GM21786 (cell line): ENCODE data around the gene PIEZO2.
"Not testable (repeated sequence)": the region's sequence is repeated elsewhere in the genome, so short reads cannot be mapped to it uniquely, and the experiment has no call there.

Experiments used
- ATAC-seq: cut with Tn5 transposase; IDR thresholded peaks from one replicate; pipeline ENCODE4 v1.9.1; 2021; ENCODE audit not compliant: unreplicated experiment

The PIEZO2 gene

DNA sequence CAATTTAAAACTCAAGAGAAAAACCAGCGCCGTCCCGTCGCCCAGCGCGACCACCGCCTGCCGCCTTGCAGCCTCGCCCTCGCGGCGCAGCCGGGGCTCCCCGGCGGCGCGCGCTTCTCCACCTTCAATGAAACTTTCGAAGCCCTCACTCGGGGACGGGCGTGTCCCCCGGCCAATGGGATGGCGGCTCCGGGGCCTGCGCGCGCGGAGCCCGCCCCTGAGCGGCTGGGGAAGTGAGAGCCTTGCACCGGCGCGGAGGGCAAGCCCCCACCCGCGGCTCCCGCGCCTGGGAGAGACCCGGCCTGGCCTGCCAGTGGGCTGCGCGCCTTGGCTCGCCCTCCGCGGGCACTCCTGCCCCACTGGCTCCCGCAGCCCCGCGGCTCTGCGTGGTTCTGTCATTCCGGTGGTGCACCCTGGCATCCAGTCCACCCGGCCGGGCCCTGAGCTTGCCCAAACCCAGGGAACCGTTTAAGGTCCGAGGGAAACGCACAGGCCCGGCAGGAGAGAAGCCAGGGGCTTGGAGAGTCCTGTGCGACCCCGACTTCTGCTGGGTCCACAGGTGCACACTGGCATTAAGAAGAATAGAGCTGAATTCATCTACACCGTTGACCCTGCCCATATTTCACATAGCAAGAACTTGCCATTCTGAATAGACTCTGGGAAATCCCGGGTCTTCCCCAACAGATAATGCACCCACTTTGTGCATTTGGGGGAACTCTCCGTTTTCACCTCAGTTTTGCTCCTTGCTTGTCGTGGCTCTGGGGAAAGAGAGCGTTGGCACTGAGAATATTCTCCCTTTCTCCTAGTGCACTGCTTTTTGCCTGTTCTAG is at the start of gene PIEZO2:
Gene PIEZO2, minus strand, starts transcription at position 129 of the 830 bp plus-strand sequence. CDS start 981 bp downstream, outside the sequence.
- peak; percentile 80 for ATAC-seq

DNA sequence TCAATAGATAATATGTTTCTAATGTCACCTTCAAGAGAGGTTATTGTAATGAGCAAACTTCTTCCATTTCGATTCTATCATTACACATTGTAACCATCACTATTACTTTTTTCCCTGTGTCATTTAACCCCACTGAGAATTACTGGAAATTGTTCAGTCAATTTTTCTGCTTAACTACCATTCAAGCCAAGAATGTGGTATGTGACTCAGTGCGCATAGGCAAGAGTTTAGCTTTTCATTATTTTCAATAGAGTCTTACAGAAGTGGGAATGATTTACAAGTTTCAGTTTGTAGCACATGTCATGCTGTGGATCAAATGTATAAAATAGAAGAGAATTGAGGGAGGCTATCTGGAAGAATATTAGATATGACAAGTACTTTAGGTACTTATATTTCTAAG is 34.3 kb upstream of the PIEZO2 start:
- ATAC-seq, result no peak

DNA sequence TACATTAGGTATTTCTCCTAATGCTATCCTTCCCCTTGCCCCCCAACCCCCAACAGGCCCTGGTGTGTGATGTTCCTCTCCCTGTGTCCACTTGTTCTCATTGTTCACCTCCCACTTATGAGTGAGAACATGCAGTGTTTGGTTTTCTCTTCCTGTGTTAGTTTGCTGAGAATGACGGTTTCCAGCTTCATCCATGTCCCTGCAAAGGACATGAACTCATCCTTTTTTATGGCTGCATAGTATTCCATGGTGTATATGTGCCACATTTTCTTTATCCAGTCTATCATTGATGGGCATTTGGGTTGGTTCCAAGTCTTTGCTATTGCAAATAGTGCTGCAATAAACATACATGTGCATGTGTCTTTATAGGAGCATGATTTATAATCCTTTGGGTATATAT is 32.3 kb upstream of the PIEZO2 start:
- not testable (repeated sequence) for ATAC-seq

DNA sequence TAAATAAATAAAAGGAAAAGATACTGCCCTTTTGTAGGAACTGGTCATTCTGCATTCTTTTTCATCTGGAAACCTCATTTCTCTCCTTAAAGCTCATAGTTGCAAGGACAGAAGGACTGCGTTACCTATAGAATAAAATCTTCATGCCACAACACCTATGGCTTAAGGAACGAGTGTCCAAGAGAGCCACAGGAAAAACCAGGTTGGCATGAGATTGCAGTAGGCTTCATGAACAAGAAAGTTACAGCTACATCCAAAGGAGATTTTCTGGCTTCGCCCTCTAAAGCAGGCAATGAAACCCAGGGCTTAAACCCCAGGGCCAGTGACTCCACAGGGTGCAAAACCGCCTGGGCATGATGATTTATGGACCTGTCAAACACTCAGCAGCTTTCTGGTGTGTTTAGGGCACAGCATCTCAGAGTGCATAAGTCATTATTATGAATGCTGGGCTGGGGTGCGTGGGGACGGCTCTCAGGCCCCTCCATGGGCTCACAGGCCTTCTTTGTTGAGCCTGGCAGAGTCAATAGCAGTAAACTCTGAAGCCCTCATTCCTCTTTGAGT is 30.7 kb upstream of the PIEZO2 start:
- no peak for ATAC-seq

DNA sequence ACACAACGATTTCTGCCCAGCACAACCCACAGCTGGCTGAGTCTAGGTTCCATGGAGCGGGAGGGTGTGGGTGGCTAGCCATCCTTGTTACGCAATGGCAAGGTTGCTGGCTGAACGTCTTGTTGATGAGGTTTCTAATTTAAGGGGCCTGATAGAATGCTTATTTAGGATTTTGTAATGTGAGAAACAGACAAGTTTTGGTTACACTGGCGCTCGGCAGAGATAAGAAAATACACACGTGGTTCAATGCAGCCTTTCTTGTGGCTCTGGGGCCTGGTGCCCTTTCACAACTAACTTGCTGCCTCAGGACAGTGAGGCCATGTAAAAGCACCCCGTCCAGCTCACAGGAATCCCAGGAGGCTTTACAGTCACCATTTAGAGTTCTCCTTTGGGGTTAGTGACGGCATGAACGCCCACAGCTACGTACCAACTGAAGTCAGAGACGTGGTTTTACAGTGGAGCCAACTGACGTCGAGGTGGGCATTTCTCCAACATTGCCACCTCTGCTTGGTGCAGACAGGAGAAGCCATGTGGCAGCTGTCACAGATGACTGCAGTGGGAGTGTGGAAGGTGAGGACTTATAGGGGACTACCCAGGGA is 29.7 kb upstream of the PIEZO2 start:
- no peak for ATAC-seq

DNA sequence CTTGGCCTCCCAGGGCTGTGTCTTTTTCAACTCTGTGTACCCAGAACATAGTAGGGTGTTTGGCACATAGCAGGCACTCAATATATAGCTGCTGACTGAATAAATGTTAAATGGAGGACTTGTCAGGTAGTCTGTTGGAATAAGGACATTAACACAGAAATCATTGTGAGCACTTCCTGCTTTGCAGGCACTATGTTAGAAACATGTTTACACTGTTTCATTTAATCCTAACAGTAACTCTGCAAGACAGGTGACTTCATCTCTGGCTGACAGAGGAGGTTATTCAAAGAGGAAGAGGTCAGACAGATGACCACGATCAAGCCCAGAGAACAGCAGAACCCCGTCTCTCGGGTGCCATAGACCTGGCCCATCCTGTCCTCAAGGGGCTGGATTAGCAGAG is 28.0 kb upstream of the PIEZO2 start:
- no peak for ATAC-seq

DNA sequence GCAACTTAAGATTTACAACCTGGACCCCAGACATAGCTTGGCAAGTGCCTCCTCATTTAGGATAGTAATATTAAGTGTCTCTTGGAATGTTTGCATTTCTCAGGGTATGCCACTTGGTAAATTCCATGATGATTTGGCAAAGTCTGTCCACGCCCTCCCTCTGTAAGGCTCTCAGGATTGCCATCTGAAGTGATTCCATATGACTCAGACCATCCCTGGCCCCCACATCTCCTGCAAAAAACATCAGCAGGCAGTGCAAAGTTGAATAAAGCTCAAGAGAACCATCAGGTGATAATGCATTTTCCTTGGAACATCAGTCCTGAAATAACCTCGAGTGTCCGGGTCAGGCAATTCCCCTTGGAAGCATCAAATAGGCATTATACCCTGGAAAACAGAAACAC is 27.1 kb upstream of the PIEZO2 start:
- no peak for ATAC-seq

DNA sequence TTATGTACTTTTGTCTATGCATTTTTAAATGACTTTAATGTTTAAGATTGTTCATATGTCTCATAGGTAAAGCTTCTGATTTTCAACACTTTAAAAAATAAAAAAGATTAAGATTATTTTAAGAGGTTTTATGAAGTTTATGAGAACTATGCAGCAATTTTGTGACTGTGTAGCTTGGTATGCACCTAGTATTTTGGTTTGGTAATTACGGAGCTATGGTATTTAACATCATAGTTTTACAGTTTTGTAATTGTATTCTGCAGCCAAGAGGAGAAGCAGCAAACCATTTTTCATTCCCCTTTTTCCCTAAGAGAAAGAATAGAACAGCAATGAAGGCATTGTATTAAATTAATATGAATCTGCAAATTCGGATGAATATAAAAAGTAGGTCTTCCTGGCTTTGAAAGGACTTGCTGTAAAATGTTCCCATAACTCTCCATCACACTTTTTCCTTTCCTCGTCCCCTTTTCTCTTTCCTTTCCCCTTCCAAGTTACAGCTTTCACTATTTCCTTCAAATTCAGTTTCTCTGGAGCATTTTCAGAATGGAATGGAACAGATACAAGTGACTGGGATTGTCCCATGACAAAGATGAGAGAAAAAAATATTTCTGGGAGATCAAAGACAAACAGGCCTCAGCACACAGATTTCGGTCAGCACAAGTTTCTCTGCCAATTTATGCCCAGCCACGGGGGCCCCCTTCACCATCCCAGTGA is 26.1 kb upstream of the PIEZO2 start:
- ATAC-seq, result no peak

DNA sequence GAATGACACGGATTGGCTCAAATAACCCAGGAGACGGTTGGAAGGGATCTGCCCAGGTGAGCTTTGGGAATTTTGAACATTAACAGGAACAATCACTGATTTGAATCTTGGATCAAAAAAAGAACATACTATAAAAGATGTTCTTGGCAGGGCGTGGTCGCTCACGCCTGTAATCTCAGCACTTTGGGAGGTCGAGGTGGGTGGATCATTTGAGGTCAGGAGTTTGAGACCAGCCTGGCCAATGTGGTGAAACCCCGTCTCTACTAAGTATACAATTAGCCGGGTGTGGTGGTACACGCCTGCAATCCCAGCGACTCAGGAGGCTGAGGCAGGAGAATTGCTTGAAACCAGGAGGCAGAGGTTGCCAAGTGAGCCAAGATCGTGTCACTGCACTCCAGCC is 24.8 kb upstream of the PIEZO2 start:
- ATAC-seq, result not testable (repeated sequence)

DNA sequence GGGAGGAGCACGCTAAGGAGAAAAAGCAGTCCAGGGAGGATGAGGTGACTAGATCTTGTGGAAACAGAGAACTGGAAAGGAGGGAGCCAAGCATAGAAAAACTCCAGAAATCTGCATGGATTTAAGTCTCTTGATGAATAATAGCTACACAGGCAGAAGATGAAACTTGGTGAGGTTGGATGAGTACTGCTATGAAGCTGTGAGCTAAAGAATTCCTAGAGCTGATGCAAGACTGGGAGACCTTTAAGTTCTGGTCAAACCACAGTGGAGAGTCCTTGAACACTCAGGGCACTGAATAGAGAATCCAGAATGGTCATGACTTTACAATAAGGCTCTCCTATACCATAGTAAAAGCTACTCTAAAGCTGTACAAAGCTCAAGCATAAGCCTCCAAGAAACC is 18.4 kb upstream of the PIEZO2 start:
- no peak for ATAC-seq

DNA sequence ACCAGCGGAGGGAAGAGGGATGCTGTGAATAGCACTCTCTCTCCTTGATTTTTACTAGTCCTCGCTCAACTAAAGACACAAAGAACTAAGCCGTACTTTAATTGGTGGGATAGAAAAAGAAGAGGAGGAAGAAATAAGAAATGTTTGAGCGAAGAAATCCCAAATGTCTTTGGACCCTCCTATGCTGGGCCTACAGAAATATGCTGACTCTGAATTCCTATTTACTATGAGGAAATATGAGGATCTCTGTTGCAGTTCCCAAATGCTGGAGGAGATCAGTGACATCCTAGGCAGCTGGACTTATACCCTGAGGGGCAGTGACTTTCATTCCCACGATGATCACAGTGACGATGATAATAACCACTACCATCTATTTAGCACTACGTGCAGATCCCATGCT is 16.6 kb upstream of the PIEZO2 start:
- no peak for ATAC-seq

DNA sequence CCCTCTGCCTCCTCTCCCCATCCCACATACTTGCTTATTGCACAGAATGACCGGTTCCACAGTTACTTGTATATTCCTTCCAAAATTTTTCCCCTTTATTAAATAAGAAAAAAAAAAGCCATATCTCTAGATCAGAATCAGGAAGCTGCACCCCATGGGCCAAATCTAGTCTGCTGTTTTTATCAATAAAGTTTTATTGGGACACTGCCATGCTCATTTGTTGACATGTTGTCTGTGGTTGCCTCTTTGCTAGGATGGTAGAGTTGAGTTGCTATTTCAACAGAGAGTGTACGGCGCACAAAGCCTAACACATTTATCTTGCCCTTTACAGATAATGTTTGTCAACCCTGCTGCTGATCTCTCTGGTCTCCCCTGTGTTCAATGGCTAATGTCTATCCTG is 15.8 kb upstream of the PIEZO2 start:
- no peak for ATAC-seq

DNA sequence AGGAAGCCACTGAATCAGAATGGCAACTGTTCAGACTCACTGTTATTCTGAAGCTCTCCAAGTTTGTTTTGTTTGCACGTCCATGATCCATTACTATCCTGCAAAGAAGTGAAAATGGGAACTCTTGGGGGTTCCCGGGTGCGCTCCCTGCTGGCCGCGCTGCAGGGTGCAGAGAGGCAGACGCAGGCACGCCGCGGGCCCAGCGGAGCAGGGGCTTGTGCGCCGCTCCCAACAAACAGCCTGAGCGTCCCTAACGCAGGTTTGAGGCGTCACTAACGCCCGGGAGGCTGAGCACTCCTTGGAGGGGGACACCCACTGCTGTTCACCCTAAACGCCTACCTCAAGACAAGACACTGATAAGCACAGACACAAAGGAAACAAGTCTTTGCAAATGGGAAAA is 14.3 kb upstream of the PIEZO2 start:
- no peak for ATAC-seq

DNA sequence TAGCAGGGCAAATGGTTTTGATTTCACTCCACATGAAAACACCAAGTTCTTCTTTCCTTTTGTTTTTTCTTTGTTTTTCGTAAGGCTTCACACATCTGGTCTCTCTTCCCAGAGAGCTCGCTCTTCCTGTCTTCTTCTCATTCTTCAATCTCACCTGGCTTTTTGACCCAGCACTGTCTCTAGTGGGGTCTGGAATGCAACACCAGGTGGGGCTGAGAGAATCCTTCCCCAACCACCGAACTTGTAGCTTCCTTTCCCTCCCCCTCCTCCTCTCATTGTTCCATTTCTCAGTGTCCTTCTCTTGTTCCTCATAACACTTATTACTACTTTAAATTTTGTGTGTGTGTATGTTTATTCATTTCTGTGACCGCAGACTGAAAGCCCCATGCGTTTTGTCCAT is 13.5 kb upstream of the PIEZO2 start:
- no peak for ATAC-seq

DNA sequence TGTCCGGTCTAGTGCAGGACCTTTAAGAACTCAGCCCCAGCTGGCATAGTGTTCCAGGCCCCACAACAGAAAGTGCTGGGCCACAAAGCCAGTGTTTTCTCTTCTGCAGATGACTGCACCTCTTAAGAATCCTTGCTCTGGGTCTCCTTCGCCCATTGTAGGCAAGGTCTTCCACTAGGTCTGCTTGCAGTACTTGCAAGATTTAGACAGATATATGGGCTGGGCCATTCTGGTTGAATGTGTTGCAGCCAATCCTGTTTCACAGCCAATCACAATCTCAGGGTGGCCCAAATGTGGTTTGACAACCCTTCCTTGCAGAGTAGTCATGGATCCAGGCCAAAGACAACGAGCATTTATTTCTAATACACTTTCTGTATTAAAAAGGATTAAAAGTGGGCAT is 13.1 kb upstream of the PIEZO2 start:
- no peak for ATAC-seq

DNA sequence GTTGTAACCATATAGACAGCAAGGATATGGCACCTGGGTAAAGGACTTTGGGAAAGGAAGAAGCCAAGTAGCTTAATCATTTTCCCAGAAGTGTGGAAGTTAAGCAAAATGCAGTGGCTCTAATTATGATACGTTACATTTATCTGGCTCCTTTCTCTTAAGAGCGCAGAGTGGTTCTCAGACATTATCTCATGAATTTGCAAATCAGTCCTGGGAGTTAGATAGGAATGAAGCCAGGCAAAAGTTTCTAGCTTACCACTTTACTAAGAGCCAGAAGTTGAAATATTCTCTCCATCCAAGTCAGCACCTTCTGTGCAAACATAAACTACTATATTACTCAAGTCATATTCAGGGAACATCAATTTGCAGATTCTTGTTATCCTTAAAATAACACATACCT is 10.9 kb upstream of the PIEZO2 start:
- ATAC-seq, result no peak

DNA sequence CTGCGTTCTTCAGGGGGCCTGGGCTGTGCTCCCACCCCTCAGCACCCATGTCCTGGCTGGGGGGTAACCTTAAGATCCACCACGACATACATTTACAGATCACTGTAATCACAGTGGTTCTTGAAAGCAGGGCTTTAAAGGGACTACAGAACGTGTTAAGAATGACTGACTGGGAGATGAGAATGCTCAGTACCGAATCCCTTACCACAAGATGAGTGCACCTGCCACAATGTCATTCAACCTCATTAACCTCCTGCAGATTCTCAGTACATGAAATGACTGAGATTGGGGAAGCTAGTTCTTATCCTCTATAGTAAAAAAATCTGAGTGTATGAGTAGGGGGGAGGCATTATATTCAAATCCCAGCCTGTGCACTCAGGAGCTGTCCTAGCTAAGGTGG is 10.5 kb upstream of the PIEZO2 start:
- ATAC-seq, result no peak

DNA sequence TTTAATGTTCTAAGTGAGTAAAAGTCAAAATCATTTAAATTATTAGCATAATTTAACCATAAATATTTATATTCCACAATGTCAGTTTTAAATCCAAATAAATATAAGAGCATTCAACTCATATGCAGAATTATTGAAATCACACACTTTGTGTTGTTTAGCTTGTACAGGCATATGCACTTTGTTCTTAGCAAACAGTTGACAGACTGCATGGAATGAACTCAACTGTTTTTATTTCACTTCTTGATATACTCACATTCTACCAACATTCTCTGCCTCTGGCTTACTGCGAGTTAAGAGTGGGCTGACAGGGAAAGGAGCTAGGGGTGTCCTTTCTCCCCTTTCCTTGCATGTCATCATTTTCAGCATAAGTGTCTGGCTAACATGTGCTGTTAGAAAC is 7.6 kb upstream of the PIEZO2 start:
- ATAC-seq, result no peak

DNA sequence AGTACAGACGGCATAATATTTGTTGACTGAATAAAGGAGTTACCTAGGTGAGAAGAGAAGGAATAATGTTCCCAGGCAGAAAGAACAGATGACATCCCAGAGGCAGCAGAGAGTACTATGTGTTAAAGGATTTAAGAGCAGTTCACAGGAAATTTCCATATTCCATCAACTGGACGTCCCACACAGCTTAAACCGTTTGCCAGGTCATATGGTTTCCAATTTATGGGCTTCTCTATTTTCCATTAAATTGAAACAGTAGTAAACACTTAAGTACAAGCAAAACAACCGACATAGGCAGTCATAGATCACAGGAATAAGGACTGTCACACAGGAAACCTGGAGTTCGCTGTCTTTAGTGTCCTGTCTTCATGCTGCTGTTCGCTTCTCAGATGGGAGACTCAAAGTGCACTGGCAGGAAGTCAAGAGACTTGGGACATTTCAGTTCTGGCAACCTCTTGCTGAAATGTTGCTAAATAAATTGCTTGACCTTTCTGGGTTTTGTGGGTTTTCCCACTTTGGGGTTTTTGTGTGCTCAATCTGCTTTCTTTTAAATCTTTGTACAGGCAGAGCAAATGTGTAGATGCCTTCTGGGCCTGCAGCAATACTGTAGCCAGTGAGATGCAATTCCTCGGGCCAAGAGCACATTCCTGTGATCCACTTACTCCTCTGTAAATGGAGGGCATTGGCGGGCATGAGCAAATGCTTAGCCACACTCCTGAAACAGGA is 5.8 kb upstream of the PIEZO2 start:
- ATAC-seq, result no peak

DNA sequence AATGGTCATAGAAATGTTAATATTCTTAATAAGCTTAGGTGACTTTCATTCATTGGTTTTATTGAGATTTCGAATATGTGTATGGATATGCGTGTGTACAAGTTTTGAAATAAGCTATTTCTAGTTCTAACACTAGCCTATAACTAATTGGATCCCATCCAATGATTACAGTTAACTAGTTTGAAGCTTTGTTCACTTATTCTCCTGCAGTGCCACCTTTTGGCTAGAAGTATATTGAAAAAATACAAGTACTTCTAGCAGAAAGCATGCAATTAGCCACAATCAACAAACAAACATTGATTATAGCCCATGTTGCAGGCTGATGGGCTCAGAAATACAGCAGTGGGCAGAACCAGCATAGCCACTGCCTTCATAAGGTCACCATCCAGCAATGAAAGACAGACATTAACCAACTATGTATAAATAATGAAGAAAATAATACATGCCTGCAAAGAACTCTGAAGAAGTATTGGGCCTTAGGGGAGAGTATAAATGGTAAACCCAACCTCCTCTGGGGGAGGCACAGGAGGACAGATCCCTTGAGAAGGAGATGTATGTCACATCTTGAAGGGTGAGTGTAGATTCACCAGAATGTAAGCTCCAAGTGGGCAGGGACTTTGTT is 5.1 kb upstream of the PIEZO2 start:
- no peak for ATAC-seq

DNA sequence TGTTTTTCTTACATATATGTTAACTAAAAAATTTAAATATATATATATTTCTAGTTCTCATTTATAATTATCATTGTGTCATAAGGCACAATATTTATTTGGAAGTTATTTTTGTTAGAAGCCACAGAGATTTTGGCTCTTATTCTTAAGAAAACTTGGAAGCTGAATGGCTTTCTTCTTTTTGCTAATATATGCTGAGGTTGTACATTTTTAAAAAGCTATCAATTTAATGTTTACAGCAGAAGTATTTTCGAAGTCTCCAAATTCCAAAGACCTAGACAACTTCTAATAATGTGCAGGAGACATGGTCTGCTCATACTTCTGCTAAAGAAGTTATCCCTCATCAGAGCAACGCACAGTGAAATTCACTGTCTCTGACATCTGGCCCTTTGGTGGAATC is 3.7 kb upstream of the PIEZO2 start:
- ATAC-seq, result no peak
